ENCODE results near the gene DDX46. TPM values are rescaled to one million over a fixed set of nuclear protein-coding genes. Genes with fewer than 3 reads are reported as not detected.

Gene DDX46
- total RNA-seq, 6 experiments from 2014 or later: 31.2 to 46.4 (median 43.3) TPM

DNA sequence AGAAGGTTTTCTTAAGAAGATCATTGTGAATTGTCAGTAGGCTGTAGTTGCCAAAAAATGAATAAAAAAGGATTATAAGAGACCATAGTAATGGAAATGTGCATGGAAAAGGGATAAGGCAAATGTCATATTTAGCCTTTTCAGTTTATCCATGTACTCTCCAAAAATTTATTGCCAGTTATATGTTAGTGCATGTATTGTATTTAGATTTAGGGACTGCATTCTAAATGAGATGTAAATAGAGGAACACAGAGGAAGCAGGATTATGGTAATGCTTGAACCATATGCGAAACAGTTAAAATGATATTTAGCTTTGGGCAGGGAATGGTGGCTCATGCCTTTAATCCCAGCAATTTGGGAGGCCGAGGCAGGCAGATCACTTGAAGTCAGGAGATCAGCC lies 33.0 kb downstream of the DDX46 start:
- TF ChIP-seq, protein P1, sequence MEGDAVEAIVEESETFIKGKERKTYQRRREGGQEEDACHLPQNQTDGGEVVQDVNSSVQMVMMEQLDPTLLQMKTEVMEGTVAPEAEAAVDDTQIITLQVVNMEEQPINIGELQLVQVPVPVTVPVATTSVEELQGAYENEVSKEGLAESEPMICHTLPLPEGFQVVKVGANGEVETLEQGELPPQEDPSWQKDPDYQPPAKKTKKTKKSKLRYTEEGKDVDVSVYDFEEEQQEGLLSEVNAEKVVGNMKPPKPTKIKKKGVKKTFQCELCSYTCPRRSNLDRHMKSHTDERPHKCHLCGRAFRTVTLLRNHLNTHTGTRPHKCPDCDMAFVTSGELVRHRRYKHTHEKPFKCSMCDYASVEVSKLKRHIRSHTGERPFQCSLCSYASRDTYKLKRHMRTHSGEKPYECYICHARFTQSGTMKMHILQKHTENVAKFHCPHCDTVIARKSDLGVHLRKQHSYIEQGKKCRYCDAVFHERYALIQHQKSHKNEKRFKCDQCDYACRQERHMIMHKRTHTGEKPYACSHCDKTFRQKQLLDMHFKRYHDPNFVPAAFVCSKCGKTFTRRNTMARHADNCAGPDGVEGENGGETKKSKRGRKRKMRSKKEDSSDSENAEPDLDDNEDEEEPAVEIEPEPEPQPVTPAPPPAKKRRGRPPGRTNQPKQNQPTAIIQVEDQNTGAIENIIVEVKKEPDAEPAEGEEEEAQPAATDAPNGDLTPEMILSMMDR (IDR thresholded peaks at IDR 0.05): no peak
- Mint-ChIP-seq H3K9me3 (no peaks in the 10 kb centered on the region), H3K4me1 (ENCODE audit: low read depth) (peaks cover 10% of the 10 kb centered on the region), H3K4me3 (no peak overlapping the region), H3K27me3 (ENCODE audit: insufficient read depth) (no peaks in the 10 kb centered on the region; the same call in 1 of the 2 replicates), H3K27ac (no peak overlapping the region), H3K36me3 (ENCODE audit: low read depth) (peaks cover 55% of the 10 kb centered on the region)
- no peak for DNase-seq

DNA sequence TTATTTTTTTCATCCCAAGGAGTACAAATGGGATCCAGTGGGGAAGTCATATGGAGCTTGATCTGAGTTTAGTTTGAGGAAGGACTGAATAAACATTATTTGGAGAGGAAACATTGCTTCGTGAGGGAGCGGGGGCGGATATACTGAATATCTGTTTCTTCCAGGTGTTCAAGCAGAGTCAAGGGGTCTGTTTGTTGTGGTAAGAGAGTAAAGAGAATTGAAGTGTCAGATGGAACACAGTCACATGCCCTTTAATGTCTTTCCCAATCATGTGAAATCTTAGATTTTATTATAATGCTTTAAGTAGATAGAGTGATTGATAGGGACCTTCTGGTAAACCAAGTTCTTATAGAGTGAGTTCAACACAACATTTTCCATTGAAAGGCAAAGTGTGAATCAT lies 33.7 kb downstream of the DDX46 start:
- H3K27ac Mint-ChIP-seq: no peak overlapping the region
- TF ChIP-seq, protein P1 (IDR thresholded peaks at IDR 0.05): no peak
- DNase-seq: no peak
- peaks cover 49% of the 10 kb centered on the region for H3K36me3 Mint-ChIP-seq (ENCODE audit: low read depth)
- no peaks in the 10 kb centered on the region for H3K9me3 Mint-ChIP-seq
- H3K4me1 Mint-ChIP-seq (ENCODE audit: low read depth): peaks cover 10% of the 10 kb centered on the region
- no peaks in the 10 kb centered on the region for H3K27me3 Mint-ChIP-seq (ENCODE audit: insufficient read depth)
- H3K4me3 Mint-ChIP-seq: no peak overlapping the region

DNA sequence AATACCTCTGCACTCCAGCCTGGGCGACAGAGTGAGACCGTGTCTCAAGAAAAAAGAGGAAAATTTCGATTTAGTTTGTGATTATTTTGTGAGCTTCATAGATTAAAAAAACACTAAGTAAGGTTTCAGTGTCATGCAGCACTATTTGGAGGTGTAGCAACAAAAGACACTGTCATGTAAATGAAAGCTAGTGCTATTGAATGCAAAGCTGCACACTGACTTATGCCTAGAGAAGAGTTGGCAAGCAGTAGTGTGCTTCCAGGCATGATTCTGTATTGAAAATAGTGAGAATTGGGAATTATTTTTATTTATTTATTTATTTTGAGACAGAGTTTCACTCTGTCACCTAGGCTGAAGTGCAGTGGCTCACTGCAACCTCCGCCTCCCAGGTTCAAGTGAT lies 34.5 kb downstream of the DDX46 start:
- TF ChIP-seq, protein P1 (IDR thresholded peaks at IDR 0.05): no peak
- Mint-ChIP-seq H3K9me3 (no peaks in the 10 kb centered on the region), H3K4me3 (no peak overlapping the region)

DNA sequence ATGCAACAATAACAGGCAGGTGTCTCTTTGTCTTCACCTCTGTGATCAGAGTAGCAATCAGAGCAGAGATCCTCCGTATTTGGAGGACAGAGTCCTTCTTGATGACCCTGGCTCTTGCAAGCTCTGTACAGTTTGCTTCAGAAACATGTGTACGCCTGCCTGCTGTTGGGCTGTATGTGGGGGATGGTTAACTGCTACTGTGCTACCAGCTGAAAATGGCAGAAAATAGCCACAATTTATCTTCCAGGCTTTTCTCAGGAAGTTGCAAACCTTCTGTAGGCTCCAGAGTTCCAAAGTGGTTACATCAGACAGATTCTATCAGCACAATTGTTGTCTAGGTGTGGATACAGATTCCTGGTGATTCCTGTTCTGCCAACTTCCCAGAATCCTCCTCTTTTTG lies 35.5 kb downstream of the DDX46 start:
- no peak overlapping the region for H3K27ac Mint-ChIP-seq
- no peaks in the 10 kb centered on the region for H3K9me3 Mint-ChIP-seq
- H3K4me1 Mint-ChIP-seq (ENCODE audit: low read depth): peaks cover 10% of the 10 kb centered on the region
- no peaks in the 10 kb centered on the region for H3K27me3 Mint-ChIP-seq (ENCODE audit: insufficient read depth)
- no peak overlapping the region for H3K4me3 Mint-ChIP-seq
- TF ChIP-seq, protein P1 (IDR thresholded peaks at IDR 0.05): no peak
- peaks cover 62% of the 10 kb centered on the region for H3K36me3 Mint-ChIP-seq (ENCODE audit: low read depth)
- peak; percentile 20 for DNase-seq

More for the DNA sequence above, 34.5 kb downstream of the DDX46 start:
- no peak overlapping the region for H3K27ac Mint-ChIP-seq
- DNase-seq: no peak
- H3K4me1 Mint-ChIP-seq (ENCODE audit: low read depth): peaks cover 10% of the 10 kb centered on the region
- peaks cover 52% of the 10 kb centered on the region for H3K36me3 Mint-ChIP-seq (ENCODE audit: low read depth)
- no peaks in the 10 kb centered on the region for H3K27me3 Mint-ChIP-seq (ENCODE audit: insufficient read depth)

DNA sequence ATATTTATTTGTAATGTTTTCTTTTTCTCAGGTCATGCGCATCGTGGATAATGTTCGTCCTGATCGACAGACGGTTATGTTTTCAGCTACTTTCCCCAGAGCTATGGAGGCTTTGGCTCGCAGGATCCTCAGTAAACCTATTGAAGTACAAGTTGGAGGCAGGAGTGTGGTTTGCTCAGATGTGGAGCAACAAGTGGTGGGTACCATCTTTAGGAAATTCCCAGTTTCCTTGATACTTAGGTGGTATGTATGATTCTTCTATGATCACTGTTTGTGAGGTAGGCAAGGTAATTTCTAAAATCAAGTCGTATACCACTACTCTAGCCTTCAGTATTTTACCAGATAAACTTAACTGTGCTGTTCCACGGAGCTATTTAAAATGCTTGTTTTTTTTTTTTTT lies 36.2 kb downstream of the DDX46 start:
- no peak overlapping the region for H3K4me3 Mint-ChIP-seq
- H3K4me1 Mint-ChIP-seq (ENCODE audit: low read depth): peaks cover 10% of the 10 kb centered on the region
- TF ChIP-seq, protein P1 (IDR thresholded peaks at IDR 0.05): no peak
- no peaks in the 10 kb centered on the region for H3K27me3 Mint-ChIP-seq (ENCODE audit: insufficient read depth)
- no peak for DNase-seq
- no peaks in the 10 kb centered on the region for H3K9me3 Mint-ChIP-seq
- H3K27ac Mint-ChIP-seq: no peak overlapping the region
- peaks cover 57% of the 10 kb centered on the region for H3K36me3 Mint-ChIP-seq (ENCODE audit: low read depth)

DNA sequence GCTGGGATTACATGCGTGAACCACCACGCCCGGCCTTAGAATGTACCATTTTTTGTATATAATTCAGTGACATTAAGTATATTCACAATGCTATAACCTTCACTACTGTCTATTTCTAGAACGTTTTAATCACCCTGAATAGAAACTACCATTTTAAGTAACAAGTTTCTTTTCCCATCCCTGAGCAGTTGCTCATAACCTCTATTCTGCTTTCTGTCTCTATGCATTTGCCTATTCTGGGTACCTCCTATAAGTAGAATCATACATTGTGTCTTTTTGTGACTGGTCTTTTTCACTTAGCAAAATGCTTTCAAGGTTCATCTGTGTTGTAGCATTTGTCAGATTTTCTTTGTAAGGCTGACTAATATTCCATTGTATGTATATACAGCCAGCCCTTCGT lies 39.9 kb downstream of the DDX46 start:
- Mint-ChIP-seq H3K27ac (no peak overlapping the region), H3K9me3 (no peaks in the 10 kb centered on the region), H3K36me3 (ENCODE audit: low read depth) (peaks cover 46% of the 10 kb centered on the region), H3K4me1 (ENCODE audit: low read depth) (peaks cover 10% of the 10 kb centered on the region), H3K27me3 (ENCODE audit: insufficient read depth) (no peaks in the 10 kb centered on the region), H3K4me3 (no peak overlapping the region)
- no peak for DNase-seq
- TF ChIP-seq, protein P1 (IDR thresholded peaks at IDR 0.05): no peak
